HEK293 (cell line): ENCODE data around the gene TBL1XR1.

ENCODE experiments used
- ZNF501 ChIP-seq: fragments of 450-650 bp; formaldehyde crosslinking; IDR thresholded peaks from 2 replicates; pipeline ENCODE4 v1.5.1; 2016; ENCODE audit warnings: missing biosample characterization, missing genetic modification characterization
- ZNF830 ChIP-seq: fragments of 450-650 bp; IDR thresholded peaks from 2 replicates; pipeline ENCODE4 v1.5.0; 2018; ENCODE audit warnings: missing biosample characterization, missing genetic modification characterization, low read depth, mild to moderate bottlenecking, moderate library complexity
- TF ChIP-seq, protein P1 (sequence below): fragments of 450-650 bp; formaldehyde crosslinking; IDR thresholded peaks from 2 replicates; pipeline ENCODE4 v1.5.1; 2016; ENCODE audit warnings: missing biosample characterization, missing genetic modification characterization
- TF ChIP-seq, protein P2 (sequence below): fragments of 450-650 bp; formaldehyde crosslinking; IDR thresholded peaks from 2 replicates; pipeline ENCODE4 v1.5.1; 2016; ENCODE audit warnings: missing biosample characterization, missing genetic modification characterization
- TF ChIP-seq, protein P3 (sequence below): fragments of 450-650 bp; IDR thresholded peaks from 2 replicates; pipeline ENCODE4 v1.5.1; 2018; ENCODE audit warnings: missing biosample characterization, missing genetic modification characterization

DNA sequence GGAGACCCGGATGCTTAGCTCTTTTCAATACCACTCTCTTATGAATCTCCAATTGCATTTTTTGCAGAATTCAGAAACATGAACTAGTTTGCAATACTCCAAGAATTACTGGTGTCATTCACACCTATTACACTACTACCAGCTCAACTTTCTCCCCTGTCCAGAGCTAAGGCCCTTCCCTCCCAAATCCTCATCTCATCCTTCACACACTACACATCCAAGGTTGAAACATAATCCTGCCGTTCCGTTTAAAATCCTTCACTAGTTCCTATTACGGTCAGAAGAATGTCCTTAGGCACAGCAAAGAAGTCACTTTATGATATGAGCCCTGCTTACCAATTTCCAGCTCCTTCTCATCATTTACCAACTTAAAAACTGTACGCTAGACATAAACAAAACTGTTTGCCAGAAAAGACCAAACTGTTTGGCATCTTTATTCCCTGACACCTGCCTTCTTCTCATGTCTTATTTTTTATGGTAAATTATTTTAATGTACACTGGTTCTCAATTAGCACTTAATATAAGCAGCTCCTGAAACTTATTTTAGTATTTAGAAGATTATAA lies 22.6 kb downstream of the TBL1XR1 start:
- TF ChIP-seq ZNF501 (tag by site-specific recombination), result no peak
- TF ChIP-seq, protein P1, sequence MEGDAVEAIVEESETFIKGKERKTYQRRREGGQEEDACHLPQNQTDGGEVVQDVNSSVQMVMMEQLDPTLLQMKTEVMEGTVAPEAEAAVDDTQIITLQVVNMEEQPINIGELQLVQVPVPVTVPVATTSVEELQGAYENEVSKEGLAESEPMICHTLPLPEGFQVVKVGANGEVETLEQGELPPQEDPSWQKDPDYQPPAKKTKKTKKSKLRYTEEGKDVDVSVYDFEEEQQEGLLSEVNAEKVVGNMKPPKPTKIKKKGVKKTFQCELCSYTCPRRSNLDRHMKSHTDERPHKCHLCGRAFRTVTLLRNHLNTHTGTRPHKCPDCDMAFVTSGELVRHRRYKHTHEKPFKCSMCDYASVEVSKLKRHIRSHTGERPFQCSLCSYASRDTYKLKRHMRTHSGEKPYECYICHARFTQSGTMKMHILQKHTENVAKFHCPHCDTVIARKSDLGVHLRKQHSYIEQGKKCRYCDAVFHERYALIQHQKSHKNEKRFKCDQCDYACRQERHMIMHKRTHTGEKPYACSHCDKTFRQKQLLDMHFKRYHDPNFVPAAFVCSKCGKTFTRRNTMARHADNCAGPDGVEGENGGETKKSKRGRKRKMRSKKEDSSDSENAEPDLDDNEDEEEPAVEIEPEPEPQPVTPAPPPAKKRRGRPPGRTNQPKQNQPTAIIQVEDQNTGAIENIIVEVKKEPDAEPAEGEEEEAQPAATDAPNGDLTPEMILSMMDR, result no peak
- TF ChIP-seq, protein P2, sequence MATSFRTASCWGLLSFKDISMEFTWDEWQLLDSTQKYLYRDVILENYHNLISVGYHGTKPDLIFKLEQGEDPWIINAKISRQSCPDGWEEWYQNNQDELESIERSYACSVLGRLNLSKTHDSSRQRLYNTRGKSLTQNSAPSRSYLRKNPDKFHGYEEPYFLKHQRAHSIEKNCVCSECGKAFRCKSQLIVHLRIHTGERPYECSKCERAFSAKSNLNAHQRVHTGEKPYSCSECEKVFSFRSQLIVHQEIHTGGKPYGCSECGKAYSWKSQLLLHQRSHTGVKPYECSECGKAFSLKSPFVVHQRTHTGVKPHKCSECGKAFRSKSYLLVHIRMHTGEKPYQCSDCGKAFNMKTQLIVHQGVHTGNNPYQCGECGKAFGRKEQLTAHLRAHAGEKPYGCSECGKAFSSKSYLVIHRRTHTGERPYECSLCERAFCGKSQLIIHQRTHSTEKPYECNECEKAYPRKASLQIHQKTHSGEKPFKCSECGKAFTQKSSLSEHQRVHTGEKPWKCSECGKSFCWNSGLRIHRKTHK (tag by site-specific recombination), result no peak
- TF ChIP-seq, protein P3, sequence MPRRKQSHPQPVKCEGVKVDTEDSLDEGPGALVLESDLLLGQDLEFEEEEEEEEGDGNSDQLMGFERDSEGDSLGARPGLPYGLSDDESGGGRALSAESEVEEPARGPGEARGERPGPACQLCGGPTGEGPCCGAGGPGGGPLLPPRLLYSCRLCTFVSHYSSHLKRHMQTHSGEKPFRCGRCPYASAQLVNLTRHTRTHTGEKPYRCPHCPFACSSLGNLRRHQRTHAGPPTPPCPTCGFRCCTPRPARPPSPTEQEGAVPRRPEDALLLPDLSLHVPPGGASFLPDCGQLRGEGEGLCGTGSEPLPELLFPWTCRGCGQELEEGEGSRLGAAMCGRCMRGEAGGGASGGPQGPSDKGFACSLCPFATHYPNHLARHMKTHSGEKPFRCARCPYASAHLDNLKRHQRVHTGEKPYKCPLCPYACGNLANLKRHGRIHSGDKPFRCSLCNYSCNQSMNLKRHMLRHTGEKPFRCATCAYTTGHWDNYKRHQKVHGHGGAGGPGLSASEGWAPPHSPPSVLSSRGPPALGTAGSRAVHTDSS (tag by site-specific recombination), result no peak
- no peak for TF ChIP-seq ZNF830 (tag by site-specific recombination)
